Measurements from ENCODE around the gene RBMS2.

DNA sequence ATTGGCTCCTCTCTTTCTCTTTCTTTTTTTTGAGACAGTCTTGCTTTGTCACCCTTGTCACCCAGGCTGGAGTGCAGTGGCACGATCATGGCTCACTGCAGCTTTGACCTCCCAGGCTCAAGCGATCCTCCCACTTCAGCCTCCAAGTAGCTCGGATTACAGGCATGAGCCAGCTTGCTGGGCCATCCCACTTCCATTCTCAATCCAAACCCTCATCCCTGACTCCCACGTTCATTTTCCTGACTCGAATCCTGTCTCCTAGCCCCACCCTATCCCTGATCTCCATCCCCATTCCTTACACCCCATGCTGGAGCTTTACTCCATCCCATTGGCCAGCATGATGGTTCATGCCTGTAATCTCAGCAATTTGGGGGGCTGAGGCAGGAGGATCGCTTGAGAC lies 45.5 kb upstream of the RBMS2 start:
- TF ChIP-seq, protein P1, sequence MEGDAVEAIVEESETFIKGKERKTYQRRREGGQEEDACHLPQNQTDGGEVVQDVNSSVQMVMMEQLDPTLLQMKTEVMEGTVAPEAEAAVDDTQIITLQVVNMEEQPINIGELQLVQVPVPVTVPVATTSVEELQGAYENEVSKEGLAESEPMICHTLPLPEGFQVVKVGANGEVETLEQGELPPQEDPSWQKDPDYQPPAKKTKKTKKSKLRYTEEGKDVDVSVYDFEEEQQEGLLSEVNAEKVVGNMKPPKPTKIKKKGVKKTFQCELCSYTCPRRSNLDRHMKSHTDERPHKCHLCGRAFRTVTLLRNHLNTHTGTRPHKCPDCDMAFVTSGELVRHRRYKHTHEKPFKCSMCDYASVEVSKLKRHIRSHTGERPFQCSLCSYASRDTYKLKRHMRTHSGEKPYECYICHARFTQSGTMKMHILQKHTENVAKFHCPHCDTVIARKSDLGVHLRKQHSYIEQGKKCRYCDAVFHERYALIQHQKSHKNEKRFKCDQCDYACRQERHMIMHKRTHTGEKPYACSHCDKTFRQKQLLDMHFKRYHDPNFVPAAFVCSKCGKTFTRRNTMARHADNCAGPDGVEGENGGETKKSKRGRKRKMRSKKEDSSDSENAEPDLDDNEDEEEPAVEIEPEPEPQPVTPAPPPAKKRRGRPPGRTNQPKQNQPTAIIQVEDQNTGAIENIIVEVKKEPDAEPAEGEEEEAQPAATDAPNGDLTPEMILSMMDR (conservative IDR thresholded peaks at IDR 0.05): no peak
- no peak for TF ChIP-seq ZFX (IDR thresholded peaks at IDR 0.05)
